B cell (primary cell): ENCODE data around the gene NKIRAS2. TPM values are rescaled to one million over a fixed set of nuclear protein-coding genes. Genes with fewer than 3 reads are reported as not detected.

Experiments
- ATAC-seq: fragments of 200-7000 bp; cut with Tn5 transposase; one replicate; pipeline ENCODE4 v1.10.0; 2021; ENCODE audit warnings: low read depth, mild to moderate bottlenecking, moderate number of reproducible peaks, moderate library complexity
- CTCF ChIA-PET: fragments of 350-600 bp; sonication (Branson Sonifier 250); formaldehyde crosslinking; loops from one replicate; lab custom pipeline; 2021; ENCODE audit warnings: antibody characterized with exemption, inconsistent platforms; lab: Charles Lee
- POLR2A ChIA-PET: fragments of 350-600 bp; sonication (Branson Sonifier 250); formaldehyde crosslinking; loops from one replicate; lab custom pipeline; 2021; ENCODE audit warnings: antibody characterized with exemption; lab: Charles Lee
- DNase-seq: peaks from one replicate; pipeline ENCODE4 v3.0.0; 2013
- H2AFZ ChIP-seq: 2 replicates; pipeline ENCODE4 v1.6.1; 2012; ENCODE audit warnings: mild to moderate bottlenecking, low read depth, low read length; ENCODE audit not compliant: insufficient read depth, poor library complexity, severe bottlenecking
- H3K27ac ChIP-seq, 2 donors: 1 replicate in 1 of 2; 2 replicates in 1 of 2; pipeline ENCODE4 v1.5.1; 2012 to 2013; ENCODE audit warnings: low read length in 2 of 2, mild to moderate bottlenecking in 2 of 2, moderate library complexity in 1 of 2
- H3K27me3 ChIP-seq, 4 experiments: fragments of 200-600 bp in 1 of 4; sonication (generic) in 1 of 4; replicated peaks in 1 of 4; 1 replicate in 2 of 4; 2 replicates in 2 of 4; pipeline versions ENCODE4 v1.6.1 to v1.7.0; 2013 to 2016; ENCODE audit warnings: low read length in 3 of 4, mild to moderate bottlenecking in 2 of 4, mixed read lengths in 1 of 4, moderate library complexity in 1 of 4; ENCODE audit not compliant: insufficient read depth in 4 of 4, control insufficient read depth in 3 of 4; ENCODE audit errors: control extremely low read depth in 1 of 4
- H3K36me3 ChIP-seq, 2 experiments: replicated peaks in 1 of 2; 1 replicate in 1 of 2; 2 replicates in 1 of 2; pipeline versions ENCODE4 v1.6.1 to v1.7.1; 2013; ENCODE audit warnings: low read length in 1 of 2; ENCODE audit not compliant: insufficient read depth in 2 of 2, control insufficient read depth in 1 of 2; ENCODE audit errors: control extremely low read depth in 1 of 2, extremely low read depth in 1 of 2
- H3K4me1 ChIP-seq, 2 donors: fragments of 200-600 bp in 1 of 2; sonication (generic) in 1 of 2; 1 replicate in 1 of 2; 2 replicates in 1 of 2; pipeline versions ENCODE4 v1.5.1 to v1.6.1; 2013 to 2017; ENCODE audit warnings: low read length in 2 of 2; ENCODE audit not compliant: control insufficient read depth in 2 of 2, insufficient read depth in 2 of 2
- H3K4me2 ChIP-seq: replicated peaks from 2 replicates; pipeline ENCODE3; 2012; ENCODE audit warnings: mild to moderate bottlenecking, low read depth, low read length; ENCODE audit not compliant: poor library complexity, severe bottlenecking
- H3K4me3 ChIP-seq, 5 experiments: fragments of 200-600 bp in 1 of 5; sonication (generic) in 1 of 5; 1 replicate in 3 of 5; 2 replicates in 2 of 5; pipeline versions ENCODE4 v1.5.1 to v1.7.0; 2011 to 2016; ENCODE audit warnings: low read length in 4 of 5, mild to moderate bottlenecking in 4 of 5, low read depth in 2 of 5, control low read depth in 1 of 5, moderate library complexity in 1 of 5; ENCODE audit not compliant: insufficient read depth in 1 of 5; ENCODE audit errors: control extremely low read depth in 1 of 5, extremely low read depth in 1 of 5
- H3K79me2 ChIP-seq: fragments of 200-600 bp; sonication (generic); one replicate; pipeline ENCODE4 v1.6.0; 2016; ENCODE audit warnings: low read length; ENCODE audit not compliant: control insufficient read depth, insufficient read depth
- H3K9ac ChIP-seq: fragments of 200-600 bp; sonication (generic); 2 replicates; pipeline ENCODE4 v1.6.1; 2017; ENCODE audit warnings: mild to moderate bottlenecking, low read length, moderate library complexity
- H3K9me3 ChIP-seq, 3 donors: one replicate each; pipeline versions ENCODE4 v1.6.1 to v1.7.1; 2013; ENCODE audit warnings: low read length in 2 of 3; ENCODE audit not compliant: control insufficient read depth in 2 of 3, insufficient read depth in 1 of 3; ENCODE audit errors: control extremely low read depth in 1 of 3
- H4K20me1 ChIP-seq: 2 replicates; pipeline ENCODE4 v1.6.0; 2012; ENCODE audit warnings: mild to moderate bottlenecking, low read length; ENCODE audit not compliant: insufficient read depth, control insufficient read depth, poor library complexity, severe bottlenecking
- H3K27ac Mint-ChIP-seq: one replicate; pipeline ENCODE4 v1.8.0; 2021; ENCODE audit warnings: mixed read lengths
- H3K27me3 Mint-ChIP-seq: one replicate; pipeline ENCODE4 v1.8.0; 2021; ENCODE audit warnings: mixed read lengths
- H3K4me1 Mint-ChIP-seq: one replicate; pipeline ENCODE4 v1.8.0; 2021; ENCODE audit warnings: mixed read lengths
- H3K4me3 Mint-ChIP-seq: one replicate; pipeline ENCODE4 v1.8.0; 2021; ENCODE audit warnings: mixed read lengths
- H3K9me3 Mint-ChIP-seq: one replicate; pipeline ENCODE4 v1.8.0; 2022; ENCODE audit warnings: mixed read lengths; ENCODE audit not compliant: insufficient read depth
- EZH2 ChIP-seq: IDR thresholded peaks from 2 replicates; pipeline ENCODE4 v1.6.1; 2012; ENCODE audit warnings: borderline replicate concordance, low read depth, mild to moderate bottlenecking, moderate library complexity, low read length; ENCODE audit not compliant: insufficient read depth, poor library complexity, severe bottlenecking
- WGBS: methylation state at CpG from one replicate; pipeline ENCODE4 v1.1.5; 2013; ENCODE audit warnings: missing lambda C conversion rate; ENCODE audit not compliant: insufficient coverage; 5-methylcytosine and 5-hydroxymethylcytosine counted together
- intact Hi-C: fragments of 100-400 bp; cut with micrococcal nuclease; formaldehyde crosslinking; loops from one replicate; pipeline ENCODE4 v1.10.0; 2022
- polyA plus RNA-seq: library from polyadenylated mRNA; depleted of rRNA; stranded (reverse); fragments of >200 nt; gene quantifications from 2 replicates; pipeline ENCODE4 v1.2.3, GENCODE V29; 2012
- total RNA-seq, 2 donors: library from RNA; stranded (reverse); fragments of 120-200 nt in 1 of 2; gene quantifications; 1 replicate in 1 of 2; 2 replicates in 1 of 2; pipeline versions ENCODE4 v1.2.3 to v1.2.4, GENCODE V29; 2013 to 2022
- TF ChIP-seq, protein P1 (sequence below): fragments of 200-600 bp; IDR thresholded peaks from one replicate; pipeline ENCODE4 v1.8.0; 2022; ENCODE audit warnings: antibody characterized with exemption, mild to moderate bottlenecking

The NKIRAS2 gene
- total and polyA plus RNA-seq, 2 donors (not counting 1 experiment from before 2014, with no cell fraction given), result 22.0 to 29.2 TPM

GRCh38 chr17:41986634-41987033 lies 33.3 kb upstream of the NKIRAS2 start:
- TF ChIP-seq EZH2, result no peak
- TF ChIP-seq, protein P1, sequence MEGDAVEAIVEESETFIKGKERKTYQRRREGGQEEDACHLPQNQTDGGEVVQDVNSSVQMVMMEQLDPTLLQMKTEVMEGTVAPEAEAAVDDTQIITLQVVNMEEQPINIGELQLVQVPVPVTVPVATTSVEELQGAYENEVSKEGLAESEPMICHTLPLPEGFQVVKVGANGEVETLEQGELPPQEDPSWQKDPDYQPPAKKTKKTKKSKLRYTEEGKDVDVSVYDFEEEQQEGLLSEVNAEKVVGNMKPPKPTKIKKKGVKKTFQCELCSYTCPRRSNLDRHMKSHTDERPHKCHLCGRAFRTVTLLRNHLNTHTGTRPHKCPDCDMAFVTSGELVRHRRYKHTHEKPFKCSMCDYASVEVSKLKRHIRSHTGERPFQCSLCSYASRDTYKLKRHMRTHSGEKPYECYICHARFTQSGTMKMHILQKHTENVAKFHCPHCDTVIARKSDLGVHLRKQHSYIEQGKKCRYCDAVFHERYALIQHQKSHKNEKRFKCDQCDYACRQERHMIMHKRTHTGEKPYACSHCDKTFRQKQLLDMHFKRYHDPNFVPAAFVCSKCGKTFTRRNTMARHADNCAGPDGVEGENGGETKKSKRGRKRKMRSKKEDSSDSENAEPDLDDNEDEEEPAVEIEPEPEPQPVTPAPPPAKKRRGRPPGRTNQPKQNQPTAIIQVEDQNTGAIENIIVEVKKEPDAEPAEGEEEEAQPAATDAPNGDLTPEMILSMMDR, result no peak
- DNase-seq (no peak), ATAC-seq (no peak)
- no peak overlapping the region for H3K9ac ChIP-seq
- H3K4me3 ChIP-seq, result no peak overlapping the region
- ChIA-PET POLR2A (interaction anchor here (1.1 kb wide), 1 partner anchor 13 kb away, joined by 3 read pairs; no protein-coding TSS in a partner anchor), CTCF (interaction anchor here (0.7 kb wide), 1 partner anchor 325 kb away, joined by 4 read pairs; no protein-coding TSS in a partner anchor)
- H3K4me1 ChIP-seq, result peaks cover 0 to 15% of the 10 kb centered on the region in 2 donors
- WGBS, result no CpG with 5 or more reads among the region's 1 CpG
- Mint-ChIP-seq H3K27me3 (no peaks in the 10 kb centered on the region), H3K9me3 (no peaks in the 10 kb centered on the region), H3K4me3 (no peak overlapping the region), H3K27ac (no peak overlapping the region), H3K4me1 (peaks cover 9% of the 10 kb centered on the region)
- peaks cover 12 to 72% of the 10 kb centered on the region in 2 experiments for H3K36me3 ChIP-seq
- intact Hi-C loops, result no loop called here
- H3K4me2 ChIP-seq, result no peak overlapping the region
- no peaks in the 10 kb centered on the region for H3K9me3 ChIP-seq
- H2AFZ ChIP-seq, result no peak overlapping the region
- no peak overlapping the region for H3K27ac ChIP-seq
- H3K79me2 ChIP-seq, result no peaks in the 10 kb centered on the region
- H3K27me3 ChIP-seq, result no peaks in the 10 kb centered on the region
- H4K20me1 ChIP-seq, result no peaks in the 10 kb centered on the region

- intact Hi-C loops, result no loop called here
- Histone ChIP-seq H3K4me2 (no peak overlapping the region), H3K27ac (no peak overlapping the region), H3K4me3 (no peak overlapping the region), H3K36me3 (peaks cover 15 to 76% of the 10 kb centered on the region in 2 experiments), H2AFZ (no peak overlapping the region), H3K4me1 (peaks cover 0 to 10% of the 10 kb centered on the region in 2 donors), H3K27me3 (no peaks in the 10 kb centered on the region), H4K20me1 (no peaks in the 10 kb centered on the region), H3K9ac (no peak overlapping the region), H3K79me2 (peaks cover 5% of the 10 kb centered on the region), H3K9me3 (no peaks in the 10 kb centered on the region)
- Mint-ChIP-seq H3K4me1 (peaks cover 8% of the 10 kb centered on the region), H3K27ac (no peak overlapping the region), H3K9me3 (no peaks in the 10 kb centered on the region), H3K27me3 (no peaks in the 10 kb centered on the region), H3K4me3 (no peak overlapping the region)
- CTCF ChIA-PET, result no interaction called here
- POLR2A ChIA-PET, result interaction anchor here (0.6 to 1.1 kb wide), 2 partner anchors 12 to 21 kb away, joined by 3 to 4 read pairs; no protein-coding TSS in a partner anchor
- WGBS, result 100% methylated on average over 1 of the region's 3 CpGs
- TF ChIP-seq EZH2, result no peak
- TF ChIP-seq, protein P1, result no peak
- no peak for ATAC-seq
- no peak for DNase-seq
These were observed 32.2 kb upstream of the NKIRAS2 start for GRCh38 chr17:41987642-41988041.
